ENCODE results near the gene ARHGAP10. TPM values are rescaled to one million over a fixed set of nuclear protein-coding genes. Genes with fewer than 3 reads are reported as not detected.
"Not testable (repeated sequence)": the region's sequence is repeated elsewhere in the genome, so short reads cannot be mapped to it uniquely, and the experiment has no call there.

ARHGAP10 gene
- total RNA-seq, 4 donors from 2014 or later: 26.5 to 117 (median 29.7) TPM

DNA sequence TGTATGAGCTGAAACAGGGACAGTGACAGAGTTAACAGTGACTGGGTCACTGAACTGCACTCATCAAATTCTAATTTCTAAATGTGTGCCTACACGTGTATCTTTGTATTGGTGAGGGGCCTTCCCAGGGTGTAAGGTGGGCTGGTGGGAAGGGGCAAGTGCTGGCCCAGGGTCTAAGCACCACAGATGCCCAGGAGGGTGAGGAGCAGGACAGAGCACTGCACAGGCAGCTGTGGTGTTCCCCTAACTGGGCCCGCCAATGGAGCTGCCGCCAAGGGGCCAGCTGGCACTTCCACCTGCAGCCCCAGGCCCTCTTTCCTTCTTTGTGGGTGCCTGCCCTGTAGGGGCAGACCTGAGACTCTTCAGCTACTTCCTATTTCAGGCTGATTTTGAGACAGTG, 349.9 kb downstream of the ARHGAP10 start:
- H3K27ac ChIP-seq: no peak overlapping the region
- intact Hi-C loops (cut with DNase I): no loop called here

DNA sequence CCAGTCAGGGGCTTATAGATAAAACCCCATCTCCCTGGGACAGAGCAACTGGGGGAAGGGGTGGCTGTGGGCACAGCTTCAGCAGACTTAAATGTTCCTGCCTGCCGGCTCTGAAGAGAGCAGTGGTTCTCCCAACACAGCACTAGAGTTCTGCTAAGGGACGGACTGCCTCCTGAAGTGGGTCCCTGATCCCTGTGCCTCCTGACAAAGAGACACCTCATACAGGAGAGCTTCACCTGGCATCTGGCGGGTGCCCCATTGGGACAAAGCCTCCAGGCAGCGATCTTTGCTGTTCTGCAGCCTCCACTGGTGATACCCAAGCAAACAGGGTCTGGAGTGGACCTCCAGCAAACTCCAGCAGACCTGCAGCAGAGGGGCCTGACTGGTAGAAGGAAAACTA, 351.2 kb downstream of the ARHGAP10 start:
- 100% methylated on average over 1 to 2 of the region's 4 CpGs for WGBS, 2 donors
- H3K9me3 ChIP-seq; H3K27me3 ChIP-seq; DNase-seq; H3K27ac ChIP-seq; H3K4me1 ChIP-seq; intact Hi-C loops (cut with DNase I); H3K4me3 ChIP-seq: not testable (repeated sequence)
- peaks cover 0 to 54% (median 0%) of the 10 kb centered on the region in 3 donors for H3K36me3 ChIP-seq

More for the DNA sequence above, 349.9 kb downstream of the ARHGAP10 start:
- Histone ChIP-seq H3K4me1 (no peaks in the 10 kb centered on the region), H3K9me3 (no peaks in the 10 kb centered on the region), H3K27me3 (no peaks in the 10 kb centered on the region), H3K36me3 (peaks cover 0 to 64% (median 0%) of the 10 kb centered on the region in 3 donors), H3K4me3 (no peak overlapping the region)
- DNase-seq: no peak
- no peak for TF ChIP-seq POLR2A (IDR thresholded peaks at IDR 0.05)
- TF ChIP-seq, protein P1, sequence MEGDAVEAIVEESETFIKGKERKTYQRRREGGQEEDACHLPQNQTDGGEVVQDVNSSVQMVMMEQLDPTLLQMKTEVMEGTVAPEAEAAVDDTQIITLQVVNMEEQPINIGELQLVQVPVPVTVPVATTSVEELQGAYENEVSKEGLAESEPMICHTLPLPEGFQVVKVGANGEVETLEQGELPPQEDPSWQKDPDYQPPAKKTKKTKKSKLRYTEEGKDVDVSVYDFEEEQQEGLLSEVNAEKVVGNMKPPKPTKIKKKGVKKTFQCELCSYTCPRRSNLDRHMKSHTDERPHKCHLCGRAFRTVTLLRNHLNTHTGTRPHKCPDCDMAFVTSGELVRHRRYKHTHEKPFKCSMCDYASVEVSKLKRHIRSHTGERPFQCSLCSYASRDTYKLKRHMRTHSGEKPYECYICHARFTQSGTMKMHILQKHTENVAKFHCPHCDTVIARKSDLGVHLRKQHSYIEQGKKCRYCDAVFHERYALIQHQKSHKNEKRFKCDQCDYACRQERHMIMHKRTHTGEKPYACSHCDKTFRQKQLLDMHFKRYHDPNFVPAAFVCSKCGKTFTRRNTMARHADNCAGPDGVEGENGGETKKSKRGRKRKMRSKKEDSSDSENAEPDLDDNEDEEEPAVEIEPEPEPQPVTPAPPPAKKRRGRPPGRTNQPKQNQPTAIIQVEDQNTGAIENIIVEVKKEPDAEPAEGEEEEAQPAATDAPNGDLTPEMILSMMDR (IDR thresholded peaks at IDR 0.05): no peak
- WGBS, 2 donors: 97 to 100% methylated on average over 1 to 3 of the region's 3 CpGs

DNA sequence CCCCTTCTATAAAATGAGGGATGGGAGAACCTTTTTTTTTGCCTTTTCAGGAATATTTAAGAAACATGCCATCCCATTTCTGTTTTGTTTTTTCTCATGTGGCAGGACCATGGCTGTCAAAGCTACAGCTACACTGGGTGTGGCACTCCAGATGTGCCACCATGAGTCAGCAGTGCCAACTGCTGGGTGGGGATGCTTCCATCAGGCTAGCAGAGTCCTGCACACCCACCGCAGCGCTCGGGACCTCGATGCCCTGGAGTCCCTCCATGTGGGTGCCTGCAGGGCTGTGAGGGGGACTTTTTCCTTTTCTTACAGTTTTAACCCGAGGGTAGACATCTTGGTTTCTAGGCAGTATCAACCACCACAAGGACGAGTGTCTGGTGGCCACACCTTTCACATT, 357.7 kb downstream of the ARHGAP10 start:
- intact Hi-C loops (cut with DNase I): no loop called here
- H3K36me3 ChIP-seq: no peaks in the 10 kb centered on the region
- H3K27me3 ChIP-seq: no peaks in the 10 kb centered on the region
- no peaks in the 10 kb centered on the region for H3K9me3 ChIP-seq
- 83 to 90% methylated on average over 2 to 6 of the region's 6 CpGs for WGBS, 2 donors
- TF ChIP-seq, protein P1 (IDR thresholded peaks at IDR 0.05): no peak
- TF ChIP-seq POLR2A (IDR thresholded peaks at IDR 0.05): no peak
- H3K4me1 ChIP-seq: no peaks in the 10 kb centered on the region
- H3K27ac ChIP-seq: no peak overlapping the region
- no peak overlapping the region for H3K4me3 ChIP-seq
- DNase-seq: no peak

DNA sequence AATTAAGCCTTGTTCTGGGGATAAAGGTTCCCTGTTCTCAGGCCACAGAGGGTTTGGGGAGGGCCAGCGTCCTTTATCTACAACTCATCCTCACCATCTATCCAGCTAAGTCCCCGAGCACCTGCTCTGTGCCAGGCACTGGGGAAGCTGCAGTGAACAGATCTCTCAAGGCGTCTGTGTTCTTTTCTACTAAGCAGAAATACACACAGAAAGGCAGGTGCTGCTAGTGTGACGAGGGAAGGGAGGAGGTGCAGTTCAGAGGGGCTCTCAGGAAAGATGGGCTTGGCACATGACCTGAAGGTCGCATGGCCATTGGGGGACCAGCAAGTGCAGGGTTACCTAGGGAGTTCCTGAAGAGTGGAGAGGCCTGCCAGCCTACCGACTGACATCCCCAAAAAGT, 358.1 kb downstream of the ARHGAP10 start:
- no peaks in the 10 kb centered on the region for H3K27me3 ChIP-seq
- no peaks in the 10 kb centered on the region for H3K4me1 ChIP-seq
- H3K36me3 ChIP-seq: no peaks in the 10 kb centered on the region
- no peak for DNase-seq
- H3K9me3 ChIP-seq: no peaks in the 10 kb centered on the region
- TF ChIP-seq, protein P1 (IDR thresholded peaks at IDR 0.05): no peak
- TF ChIP-seq POLR2A (IDR thresholded peaks at IDR 0.05): no peak
- intact Hi-C loops (cut with DNase I): no loop called here
- no peak overlapping the region for H3K4me3 ChIP-seq
- 91 to 93% methylated on average over 6 of the region's 6 CpGs for WGBS, 2 donors
- no peak overlapping the region for H3K27ac ChIP-seq

DNA sequence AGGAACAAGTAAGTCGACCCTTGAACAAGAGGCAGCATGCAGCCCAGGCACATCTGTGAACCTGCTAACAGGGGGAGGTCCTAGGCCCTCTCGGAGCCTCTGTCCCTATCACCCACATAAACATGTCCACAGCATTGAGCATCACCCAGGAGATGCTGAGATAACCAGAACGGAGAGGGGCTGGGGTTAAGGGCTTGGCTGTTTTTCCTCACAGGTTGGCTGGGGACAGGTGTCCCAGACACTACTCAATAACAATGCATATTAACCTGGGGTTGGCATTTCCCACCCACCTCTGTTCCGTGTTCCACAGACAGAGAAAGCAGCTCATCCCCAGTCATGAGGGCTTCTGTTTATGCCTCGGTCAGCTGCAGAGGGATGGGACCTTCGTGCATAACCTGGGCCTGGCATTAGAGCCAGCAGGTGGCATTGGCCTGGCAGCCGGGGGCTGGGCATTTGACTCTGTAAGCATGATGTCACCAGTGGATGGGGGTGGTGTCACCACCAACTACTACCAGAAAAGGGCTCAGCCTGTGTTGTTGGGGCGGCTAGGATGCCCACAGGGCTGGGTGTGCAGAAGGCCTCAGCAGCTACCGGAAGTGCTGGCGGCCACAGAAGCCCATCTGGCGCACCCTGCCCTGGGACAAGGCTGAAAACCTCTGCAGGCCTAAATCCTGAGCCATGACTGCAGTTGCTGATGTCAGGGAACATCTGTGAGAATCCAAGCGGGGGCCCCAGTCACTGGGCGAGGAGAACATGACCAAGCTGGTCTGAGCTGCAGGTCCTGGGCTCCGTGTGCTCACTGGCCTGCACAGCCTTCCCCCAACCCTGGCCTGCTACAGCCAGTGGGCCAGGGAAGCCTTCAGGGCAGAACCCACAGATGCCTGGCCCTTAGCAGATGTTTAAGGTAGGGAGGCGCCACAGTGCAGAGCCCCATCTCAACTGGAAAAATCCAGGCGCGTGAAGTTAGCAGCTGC, 358.9 kb downstream of the ARHGAP10 start:
- WGBS, 2 donors: 84 to 85% methylated on average over 3 to 12 of the region's 17 CpGs
- H3K36me3 ChIP-seq: no peaks in the 10 kb centered on the region
- DNase-seq: no peak
- no peaks in the 10 kb centered on the region for H3K4me1 ChIP-seq
- intact Hi-C loops (cut with DNase I): no loop called here
- H3K27ac ChIP-seq: no peak overlapping the region
- TF ChIP-seq POLR2A (IDR thresholded peaks at IDR 0.05): no peak
- TF ChIP-seq, protein P1 (IDR thresholded peaks at IDR 0.05): no peak
- no peaks in the 10 kb centered on the region for H3K9me3 ChIP-seq
- no peaks in the 10 kb centered on the region for H3K27me3 ChIP-seq
- H3K4me3 ChIP-seq: no peak overlapping the region

Data from esophagus squamous epithelium (tissue), 5 donors.